Ishikawa (cell line): ENCODE data around the gene SACS.

Experiments used
- EGR1 ChIP-seq: IDR thresholded peaks from 2 replicates; pipeline ENCODE4 v1.6.1; 2012
- EP300 ChIP-seq: IDR thresholded peaks from 2 replicates; pipeline ENCODE4 v1.6.1; 2012; ENCODE audit warnings: borderline replicate concordance
- TAF1 ChIP-seq: IDR thresholded peaks from 2 replicates; pipeline ENCODE4 v1.6.1; 2012; ENCODE audit warnings: low read depth, mild to moderate bottlenecking
- TF ChIP-seq, protein P1 (sequence below): IDR thresholded peaks from 2 replicates; pipeline ENCODE4 v1.6.1; 2012
- TF ChIP-seq, protein P2 (sequence below): IDR thresholded peaks from 2 replicates; pipeline ENCODE4 v1.6.1; 2012

DNA sequence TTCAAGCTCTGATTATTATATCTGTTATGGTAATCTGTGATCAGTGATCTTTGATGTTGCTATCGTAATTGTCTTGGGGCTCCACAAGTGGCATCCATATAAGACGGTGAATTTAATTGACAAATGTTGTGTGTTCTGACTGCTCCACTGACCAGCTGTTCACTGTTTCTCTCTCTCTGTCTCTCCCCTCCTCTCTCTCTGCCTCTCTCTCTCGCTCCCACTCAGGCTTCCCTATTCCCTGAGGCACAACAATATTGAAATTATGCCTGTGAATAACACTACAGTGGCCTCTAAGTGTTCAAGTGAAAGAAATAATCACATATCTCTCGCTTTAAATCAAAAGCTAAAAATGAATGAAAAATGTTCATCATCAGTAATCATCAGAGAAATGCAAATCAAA is 4.4 kb upstream of the SACS start:
- TF ChIP-seq EGR1: no peak
- no peak for TF ChIP-seq TAF1
- TF ChIP-seq, protein P1, sequence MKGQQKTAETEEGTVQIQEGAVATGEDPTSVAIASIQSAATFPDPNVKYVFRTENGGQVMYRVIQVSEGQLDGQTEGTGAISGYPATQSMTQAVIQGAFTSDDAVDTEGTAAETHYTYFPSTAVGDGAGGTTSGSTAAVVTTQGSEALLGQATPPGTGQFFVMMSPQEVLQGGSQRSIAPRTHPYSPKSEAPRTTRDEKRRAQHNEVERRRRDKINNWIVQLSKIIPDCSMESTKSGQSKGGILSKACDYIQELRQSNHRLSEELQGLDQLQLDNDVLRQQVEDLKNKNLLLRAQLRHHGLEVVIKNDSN: no peak
- no peak for TF ChIP-seq EP300
- TF ChIP-seq, protein P2, sequence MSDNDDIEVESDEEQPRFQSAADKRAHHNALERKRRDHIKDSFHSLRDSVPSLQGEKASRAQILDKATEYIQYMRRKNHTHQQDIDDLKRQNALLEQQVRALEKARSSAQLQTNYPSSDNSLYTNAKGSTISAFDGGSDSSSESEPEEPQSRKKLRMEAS: no peak
